K562 (cell line): ENCODE measurements around the gene NUP107. TPM values are rescaled to one million over a fixed set of nuclear protein-coding genes. Genes with fewer than 3 reads are reported as not detected.

ENCODE experiments used
- ATF1 ChIP-seq, 2 experiments: fragments of 450-650 bp in 1 of 2; IDR thresholded peaks; 2 replicates each; pipeline ENCODE4 v1.6.1; 2016; ENCODE audit warnings: missing compliant biosample characterization in 1 of 2, missing genetic modification characterization in 1 of 2
- DPF2 ChIP-seq: fragments of 450-650 bp; IDR thresholded peaks from 2 replicates; pipeline ENCODE4 v1.6.1; 2016
- ESRRA ChIP-seq: fragments of 450-650 bp; IDR thresholded peaks from 2 replicates; pipeline ENCODE4 v1.6.1; 2014; ENCODE audit warnings: low read depth, mild to moderate bottlenecking, moderate library complexity, borderline replicate concordance
- GABPB1 ChIP-seq: sonication (generic); formaldehyde crosslinking; IDR thresholded peaks from 2 replicates; pipeline ENCODE4 v1.8.0; 2022; ENCODE audit warnings: mild to moderate bottlenecking, missing genetic modification reagents
- KDM5B ChIP-seq: fragments of 200-600 bp; sonication (generic); IDR thresholded peaks from 2 replicates; pipeline ENCODE4 v1.6.1; 2012; ENCODE audit warnings: low read depth, mild to moderate bottlenecking, moderate library complexity, low read length, control low read depth, inconsistent platforms; ENCODE audit not compliant: insufficient replicate concordance
- L3MBTL2 ChIP-seq: fragments of 450-650 bp; IDR thresholded peaks from 2 replicates; pipeline ENCODE4 v1.6.1; 2016; ENCODE audit warnings: mild to moderate bottlenecking, moderate library complexity
- MECOM ChIP-seq: fragments of 250-450 bp; sonication (Bioruptor Pico); IDR thresholded peaks from 2 replicates; pipeline ENCODE4 v1.8.0; 2022; ENCODE audit warnings: inconsistent platforms
- MTA2 ChIP-seq: fragments of 450-650 bp; IDR thresholded peaks from 2 replicates; pipeline ENCODE4 v1.6.1; 2016; ENCODE audit warnings: low read depth
- MXI1 ChIP-seq: IDR thresholded peaks from 2 replicates; pipeline ENCODE4 v1.6.1; 2011; ENCODE audit warnings: low read depth, mild to moderate bottlenecking, improper control_type of control experiment, low read length
- POLR2AphosphoS2 ChIP-seq: IDR thresholded peaks from 2 replicates; pipeline ENCODE4 v1.6.1; 2012; ENCODE audit warnings: low read length, improper control_type of control experiment
- PYGO2 ChIP-seq: fragments of 450-650 bp; IDR thresholded peaks from 2 replicates; pipeline ENCODE4 v1.6.1; 2016; ENCODE audit warnings: mild to moderate bottlenecking, missing genetic modification characterization, moderate library complexity, missing compliant biosample characterization
- SIX5 ChIP-seq, 2 experiments: IDR thresholded peaks; 2 replicates each; pipeline ENCODE4 v1.6.1; 2011; ENCODE audit warnings: low read length in 2 of 2, borderline replicate concordance in 1 of 2, low read depth in 1 of 2, mild to moderate bottlenecking in 1 of 2, moderate library complexity in 1 of 2; ENCODE audit not compliant: insufficient read depth in 1 of 2
- TAF15 ChIP-seq: fragments of 200-400 bp; formaldehyde crosslinking; IDR thresholded peaks from 2 replicates; pipeline ENCODE4 v1.6.1; 2017; ENCODE audit warnings: mild to moderate bottlenecking, low read depth, low read length, moderate library complexity
- ZNF668 ChIP-seq: fragments of 250-450 bp; sonication (Bioruptor Pico); IDR thresholded peaks from 2 replicates; pipeline ENCODE4 v1.8.0; 2022; ENCODE audit warnings: mild to moderate bottlenecking, inconsistent platforms
- ZNF77 ChIP-seq: fragments of 250-450 bp; sonication (Bioruptor Pico); IDR thresholded peaks from 2 replicates; pipeline ENCODE4 v1.5.0; 2020
- polyA plus RNA-seq, 8 experiments: library from polyadenylated mRNA; depleted of rRNA in 4 of 8; stranded (reverse) in 5 of 8; unstranded in 3 of 8; fragments of >200 nt; fragmentation: Nextera tagmentation in 2 of 8; fragmentation: Illumina TruSeq in 1 of 8; extraction: Ambion mirVana in 2 of 8; extraction: Trizol in 1 of 8; gene quantifications; 2 replicates each; pipeline versions ENCODE4 v1.2.1 to v1.2.3, GENCODE V29; 2011 to 2014; ENCODE audit warnings: inconsistent platforms in 1 of 8, missing spikeins in 1 of 8
- total RNA-seq, 7 experiments: library from RNA; depleted of rRNA in 6 of 7; stranded (reverse); fragments of >200 nt in 6 of 7; fragmentation: Illumina TruSeq in 2 of 7; extraction: Trizol in 2 of 7; gene quantifications; 2 replicates each; pipeline versions ENCODE4 v1.2.1 to v1.2.3, GENCODE V29; 2011 to 2021; ENCODE audit warnings: low replicate concordance in 1 of 7
- TF ChIP-seq, protein P1 (sequence below): fragments of 250-450 bp; sonication (Bioruptor Pico); IDR thresholded peaks from 2 replicates; pipeline ENCODE4 v1.5.0; 2021; ENCODE audit warnings: mild to moderate bottlenecking, moderate library complexity
- TF ChIP-seq, protein P2 (sequence below): fragments of 250-450 bp; sonication (Bioruptor Pico); IDR thresholded peaks from 2 replicates; pipeline ENCODE4 v1.5.0; 2021
- TF ChIP-seq, protein P3 (sequence below): fragments of 450-650 bp; formaldehyde crosslinking; IDR thresholded peaks from 2 replicates; pipeline ENCODE4 v1.4.0; 2020; ENCODE audit warnings: mild to moderate bottlenecking, moderate library complexity
- TF ChIP-seq, protein P4 (sequence below), 2 experiments: IDR thresholded peaks; 2 replicates each; pipeline ENCODE4 v1.6.1; 2012; ENCODE audit warnings: improper control_type of control experiment in 2 of 2, low read depth in 2 of 2, low read length in 2 of 2, borderline replicate concordance in 1 of 2

Gene NUP107
- total and polyA plus RNA-seq, 9 of the 15 experiments (the other 6 are each of a cell fraction or from before 2014, with no cell fraction given): 129 to 277 (median 199) TPM

DNA sequence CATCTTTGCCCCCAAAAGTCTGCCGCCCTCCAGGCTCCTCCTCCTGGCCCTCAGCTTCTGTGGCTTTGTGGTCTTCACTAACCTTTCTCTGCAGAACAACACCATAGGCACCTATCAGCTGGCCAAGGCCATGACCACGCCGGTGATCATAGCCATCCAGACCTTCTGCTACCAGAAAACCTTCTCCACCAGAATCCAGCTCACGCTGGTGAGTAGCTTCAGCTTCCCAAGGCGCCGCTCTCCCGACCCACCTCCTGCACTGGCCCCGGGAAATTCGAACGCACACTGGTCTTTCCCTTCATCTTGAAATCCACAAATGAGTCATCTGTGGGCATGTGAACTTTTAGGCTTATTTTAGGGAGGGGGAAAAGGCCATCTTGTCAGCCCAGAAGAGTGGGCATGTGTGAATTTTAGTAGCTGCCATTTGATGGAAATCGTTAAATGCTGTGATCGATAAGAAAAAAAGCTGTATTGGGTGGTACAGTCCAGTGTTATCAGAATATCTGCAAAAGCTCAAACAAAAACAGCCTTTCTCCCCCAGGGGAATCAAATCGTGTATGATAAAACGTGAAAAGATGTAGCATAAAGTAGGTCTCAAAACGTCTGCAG lies 59.9 kb downstream of the NUP107 start (continued):
- TF ChIP-seq, protein P1, sequence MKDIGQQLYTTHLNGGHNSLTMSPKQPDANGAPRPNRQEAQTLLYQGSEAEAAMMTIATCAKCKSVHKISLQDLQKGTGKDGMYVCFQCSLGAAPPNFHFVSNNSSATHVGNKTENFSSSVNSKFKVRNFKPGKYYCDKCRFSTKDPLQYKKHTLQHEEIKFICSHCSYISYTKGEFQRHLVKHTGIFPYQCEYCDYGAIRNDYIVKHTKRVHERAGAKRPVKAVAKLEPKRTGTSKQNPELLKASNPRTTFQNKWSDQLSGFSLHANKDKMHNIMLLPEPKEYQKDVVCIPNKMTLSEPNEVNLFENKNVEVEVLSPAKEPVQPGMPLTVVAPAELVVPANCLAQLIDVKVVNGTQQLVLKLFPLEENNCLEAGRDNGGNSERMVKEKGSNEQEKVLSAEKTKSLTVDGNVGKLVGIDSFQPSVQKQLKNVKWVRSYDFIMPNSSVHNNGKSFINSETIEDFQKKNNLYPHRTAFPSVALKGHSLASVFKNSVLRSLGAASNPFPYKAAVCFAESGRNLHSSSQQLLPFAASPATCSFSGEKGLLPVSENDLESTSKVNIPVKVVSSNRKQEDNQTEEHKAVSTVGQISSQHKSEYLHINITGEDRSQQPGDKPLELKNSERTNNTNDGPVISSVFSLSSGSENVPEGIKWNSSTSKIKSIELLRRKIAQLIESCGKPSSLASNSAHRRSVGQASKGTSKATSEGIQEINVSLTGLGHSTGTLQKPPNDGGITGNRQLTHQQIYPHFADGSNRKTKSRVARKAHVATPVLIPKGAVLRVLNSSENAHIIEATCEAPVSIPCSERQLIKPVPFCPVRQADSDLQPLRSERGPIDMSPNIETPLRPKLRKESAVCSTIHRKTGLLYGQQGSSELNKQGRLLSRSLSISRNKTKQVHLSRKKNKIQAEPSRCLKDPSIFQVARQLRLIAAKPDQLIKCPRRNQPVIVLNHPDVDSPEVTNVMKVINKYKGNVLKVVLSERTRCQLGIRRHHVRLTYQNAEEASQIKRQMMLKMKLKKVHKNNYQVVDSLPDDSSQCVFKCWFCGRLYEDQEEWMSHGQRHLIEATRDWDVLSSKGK (CRISPR knock-in tag): no peak
- TF ChIP-seq DPF2 (peak; percentile 58), GABPB1 (CRISPR knock-in tag) (no peak), TAF15 (no peak), ZNF668 (CRISPR knock-in tag) (no peak), L3MBTL2 (no peak), PYGO2 (tag) (no peak), MTA2 (no peak), SIX5 (IDR thresholded peaks at IDR 0.05; ENCODE audit: borderline replicate concordance in 1 of 2, insufficient read depth in 1 of 2, low read depth in 1 of 2, low read length in 2 of 2) (no peak), ATF1 (CRISPR knock-in tag; IDR thresholded peaks at IDR 0.05) (no peak), ATF1 (tag; IDR thresholded peaks at IDR 0.05) (no peak), MXI1 (0 out of 2 replicates have a peak, but pooled peaks have one; percentile 14), ESRRA (no peak), ZNF77 (CRISPR knock-in tag) (no peak), KDM5B (no peak), POLR2AphosphoS2 (no peak), MECOM (no peak)
- TF ChIP-seq, protein P2, sequence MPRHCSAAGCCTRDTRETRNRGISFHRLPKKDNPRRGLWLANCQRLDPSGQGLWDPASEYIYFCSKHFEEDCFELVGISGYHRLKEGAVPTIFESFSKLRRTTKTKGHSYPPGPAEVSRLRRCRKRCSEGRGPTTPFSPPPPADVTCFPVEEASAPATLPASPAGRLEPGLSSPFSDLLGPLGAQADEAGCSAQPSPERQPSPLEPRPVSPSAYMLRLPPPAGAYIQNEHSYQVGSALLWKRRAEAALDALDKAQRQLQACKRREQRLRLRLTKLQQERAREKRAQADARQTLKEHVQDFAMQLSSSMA (CRISPR knock-in tag): no peak
- TF ChIP-seq, protein P3, sequence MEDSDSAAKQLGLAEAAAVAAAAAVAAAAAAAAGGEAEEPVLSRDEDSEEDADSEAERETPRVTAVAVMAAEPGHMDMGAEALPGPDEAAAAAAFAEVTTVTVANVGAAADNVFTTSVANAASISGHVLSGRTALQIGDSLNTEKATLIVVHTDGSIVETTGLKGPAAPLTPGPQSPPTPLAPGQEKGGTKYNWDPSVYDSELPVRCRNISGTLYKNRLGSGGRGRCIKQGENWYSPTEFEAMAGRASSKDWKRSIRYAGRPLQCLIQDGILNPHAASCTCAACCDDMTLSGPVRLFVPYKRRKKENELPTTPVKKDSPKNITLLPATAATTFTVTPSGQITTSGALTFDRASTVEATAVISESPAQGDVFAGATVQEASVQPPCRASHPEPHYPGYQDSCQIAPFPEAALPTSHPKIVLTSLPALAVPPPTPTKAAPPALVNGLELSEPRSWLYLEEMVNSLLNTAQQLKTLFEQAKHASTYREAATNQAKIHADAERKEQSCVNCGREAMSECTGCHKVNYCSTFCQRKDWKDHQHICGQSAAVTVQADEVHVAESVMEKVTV: 0 out of 2 replicates have a peak, but pooled peaks have one; percentile 15
- TF ChIP-seq, protein P4, sequence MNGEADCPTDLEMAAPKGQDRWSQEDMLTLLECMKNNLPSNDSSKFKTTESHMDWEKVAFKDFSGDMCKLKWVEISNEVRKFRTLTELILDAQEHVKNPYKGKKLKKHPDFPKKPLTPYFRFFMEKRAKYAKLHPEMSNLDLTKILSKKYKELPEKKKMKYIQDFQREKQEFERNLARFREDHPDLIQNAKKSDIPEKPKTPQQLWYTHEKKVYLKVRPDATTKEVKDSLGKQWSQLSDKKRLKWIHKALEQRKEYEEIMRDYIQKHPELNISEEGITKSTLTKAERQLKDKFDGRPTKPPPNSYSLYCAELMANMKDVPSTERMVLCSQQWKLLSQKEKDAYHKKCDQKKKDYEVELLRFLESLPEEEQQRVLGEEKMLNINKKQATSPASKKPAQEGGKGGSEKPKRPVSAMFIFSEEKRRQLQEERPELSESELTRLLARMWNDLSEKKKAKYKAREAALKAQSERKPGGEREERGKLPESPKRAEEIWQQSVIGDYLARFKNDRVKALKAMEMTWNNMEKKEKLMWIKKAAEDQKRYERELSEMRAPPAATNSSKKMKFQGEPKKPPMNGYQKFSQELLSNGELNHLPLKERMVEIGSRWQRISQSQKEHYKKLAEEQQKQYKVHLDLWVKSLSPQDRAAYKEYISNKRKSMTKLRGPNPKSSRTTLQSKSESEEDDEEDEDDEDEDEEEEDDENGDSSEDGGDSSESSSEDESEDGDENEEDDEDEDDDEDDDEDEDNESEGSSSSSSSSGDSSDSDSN (IDR thresholded peaks at IDR 0.05; ENCODE audit: borderline replicate concordance in 1 of 2, low read depth in 2 of 2, low read length in 2 of 2): peak in 1 of 2 experiments; percentile 51; a peak in 1 of 4 replicates
